Measurements from ENCODE around the gene KCNE1.

KCNE1 gene

GRCh38 chr21:34514576-34515115, 2.6 kb upstream of the KCNE1 start:
- no peaks in the 10 kb centered on the region for H3K27me3 ChIP-seq (ENCODE audit: control insufficient read depth, insufficient read depth, low read length)
- WGBS (ENCODE audit: insufficient coverage, insufficient read length), result no CpG with 5 or more reads among the region's 10 CpGs

GRCh38 chr21:34513129-34513675, 1.2 kb upstream of the KCNE1 start:
- Histone ChIP-seq H3K27ac (ENCODE audit: low read length) (no peak overlapping the region), H3K4me3 (ENCODE audit: low read length) (no peak overlapping the region), H3K36me3 (ENCODE audit: control insufficient read depth, insufficient read depth, low read length) (no peaks in the 10 kb centered on the region), H3K4me1 (ENCODE audit: control insufficient read depth, insufficient read depth, low read length) (no peaks in the 10 kb centered on the region), H3K9me3 (ENCODE audit: control insufficient read depth, insufficient read depth, low read length) (no peaks in the 10 kb centered on the region), H3K27me3 (ENCODE audit: control insufficient read depth, insufficient read depth, low read length) (no peaks in the 10 kb centered on the region)
- WGBS (ENCODE audit: insufficient coverage, insufficient read length), result no CpG with 5 or more reads among the region's 2 CpGs
- DNase-seq (ENCODE audit: low read depth, low spot score), result no peak

More at GRCh38 chr21:34514576-34515115, 2.6 kb upstream of the KCNE1 start:
- DNase-seq (ENCODE audit: low read depth, low spot score), result no peak
- H3K9me3 ChIP-seq (ENCODE audit: control insufficient read depth, insufficient read depth, low read length), result no peaks in the 10 kb centered on the region
- H3K36me3 ChIP-seq (ENCODE audit: control insufficient read depth, insufficient read depth, low read length), result no peaks in the 10 kb centered on the region
- H3K4me1 ChIP-seq (ENCODE audit: control insufficient read depth, insufficient read depth, low read length), result no peaks in the 10 kb centered on the region
- H3K27ac ChIP-seq (ENCODE audit: low read length), result no peak overlapping the region
- H3K4me3 ChIP-seq (ENCODE audit: low read length), result no peak overlapping the region

- Histone ChIP-seq H3K27me3 (ENCODE audit: control insufficient read depth, insufficient read depth, low read length) (no peaks in the 10 kb centered on the region), H3K36me3 (ENCODE audit: control insufficient read depth, insufficient read depth, low read length) (no peaks in the 10 kb centered on the region), H3K4me3 (ENCODE audit: low read length) (no peak overlapping the region), H3K9me3 (ENCODE audit: control insufficient read depth, insufficient read depth, low read length) (no peaks in the 10 kb centered on the region), H3K4me1 (ENCODE audit: control insufficient read depth, insufficient read depth, low read length) (no peaks in the 10 kb centered on the region), H3K27ac (ENCODE audit: low read length) (no peak overlapping the region)
- WGBS (ENCODE audit: insufficient coverage, insufficient read length), result no CpG with 5 or more reads among the region's 5 CpGs
- no peak for DNase-seq (ENCODE audit: low read depth, low spot score)
Measured at GRCh38 chr21:34511181-34511580, 829 bp downstream of the KCNE1 start.

GRCh38 chr21:34510148-34511142, 1.6 kb downstream of the KCNE1 start:
- no peak for DNase-seq (ENCODE audit: low read depth, low spot score)
- WGBS (ENCODE audit: insufficient coverage, insufficient read length), result no CpG with 5 or more reads among the region's 15 CpGs
- no peaks in the 10 kb centered on the region for H3K27me3 ChIP-seq (ENCODE audit: control insufficient read depth, insufficient read depth, low read length)
- no peaks in the 10 kb centered on the region for H3K4me1 ChIP-seq (ENCODE audit: control insufficient read depth, insufficient read depth, low read length)
- no peak overlapping the region for H3K27ac ChIP-seq (ENCODE audit: low read length)
- no peaks in the 10 kb centered on the region for H3K36me3 ChIP-seq (ENCODE audit: control insufficient read depth, insufficient read depth, low read length)
- no peak overlapping the region for H3K4me3 ChIP-seq (ENCODE audit: low read length)
- no peaks in the 10 kb centered on the region for H3K9me3 ChIP-seq (ENCODE audit: control insufficient read depth, insufficient read depth, low read length)

DNA sequence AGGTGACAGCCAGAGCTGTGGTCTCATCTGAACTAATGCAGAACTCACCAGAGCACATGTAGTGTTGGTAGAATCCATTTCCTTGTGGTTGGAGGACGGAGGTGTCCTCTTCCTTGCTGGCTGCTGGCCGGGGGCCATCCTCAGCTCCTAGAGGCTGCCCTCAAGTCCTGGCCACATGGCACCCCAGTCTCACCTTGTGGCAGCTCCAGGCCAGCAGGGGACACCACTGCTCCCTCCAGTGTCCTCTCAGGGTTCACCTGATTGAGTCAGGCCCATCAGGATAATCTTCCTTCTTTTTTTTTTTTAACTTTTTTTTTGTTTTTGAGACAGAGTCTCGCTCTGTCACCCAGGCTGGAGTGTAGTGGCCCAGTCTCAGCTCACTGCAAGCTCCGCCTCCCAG, 2.9 kb downstream of the KCNE1 start:
- no peaks in the 10 kb centered on the region for H3K4me1 ChIP-seq (ENCODE audit: control insufficient read depth, insufficient read depth, low read length)
- no CpG with 5 or more reads among the region's 4 CpGs for WGBS (ENCODE audit: insufficient coverage, insufficient read length)

DNA sequence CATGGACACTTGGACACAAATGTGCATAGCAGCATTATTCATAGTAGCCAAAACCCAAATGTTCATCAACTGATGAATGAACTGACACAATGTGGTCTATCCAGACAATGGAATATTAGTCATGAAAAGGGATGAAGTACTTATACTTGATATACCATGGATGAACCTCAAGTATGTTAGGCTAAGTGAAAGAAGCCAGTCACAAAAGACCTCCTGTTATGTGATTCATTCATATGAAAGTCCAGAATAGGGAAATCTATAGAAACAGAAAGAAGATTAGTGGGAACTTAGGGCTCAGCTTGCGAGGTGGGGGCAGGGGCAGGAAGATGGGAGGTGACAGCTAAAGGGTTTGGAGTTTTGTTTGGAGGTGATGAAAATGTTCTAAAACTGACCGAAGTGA, 7.4 kb downstream of the KCNE1 start:
- no peaks in the 10 kb centered on the region for H3K27me3 ChIP-seq (ENCODE audit: control insufficient read depth, insufficient read depth, low read length)
- H3K4me3 ChIP-seq (ENCODE audit: low read length), result no peak overlapping the region
- no peak for DNase-seq (ENCODE audit: low read depth, low spot score)
- no peaks in the 10 kb centered on the region for H3K9me3 ChIP-seq (ENCODE audit: control insufficient read depth, insufficient read depth, low read length)
- H3K27ac ChIP-seq (ENCODE audit: low read length), result no peak overlapping the region
- WGBS (ENCODE audit: insufficient coverage, insufficient read length), result no CpG with 5 or more reads among the region's 2 CpGs
- H3K36me3 ChIP-seq (ENCODE audit: control insufficient read depth, insufficient read depth, low read length), result no peaks in the 10 kb centered on the region
- H3K4me1 ChIP-seq (ENCODE audit: control insufficient read depth, insufficient read depth, low read length), result no peaks in the 10 kb centered on the region

More for the DNA sequence above, 2.9 kb downstream of the KCNE1 start:
- Histone ChIP-seq H3K27me3 (ENCODE audit: control insufficient read depth, insufficient read depth, low read length) (no peaks in the 10 kb centered on the region), H3K27ac (ENCODE audit: low read length) (no peak overlapping the region), H3K36me3 (ENCODE audit: control insufficient read depth, insufficient read depth, low read length) (no peaks in the 10 kb centered on the region), H3K4me3 (ENCODE audit: low read length) (no peak overlapping the region), H3K9me3 (ENCODE audit: control insufficient read depth, insufficient read depth, low read length) (no peaks in the 10 kb centered on the region)
- DNase-seq (ENCODE audit: low read depth, low spot score), result no peak

DNA sequence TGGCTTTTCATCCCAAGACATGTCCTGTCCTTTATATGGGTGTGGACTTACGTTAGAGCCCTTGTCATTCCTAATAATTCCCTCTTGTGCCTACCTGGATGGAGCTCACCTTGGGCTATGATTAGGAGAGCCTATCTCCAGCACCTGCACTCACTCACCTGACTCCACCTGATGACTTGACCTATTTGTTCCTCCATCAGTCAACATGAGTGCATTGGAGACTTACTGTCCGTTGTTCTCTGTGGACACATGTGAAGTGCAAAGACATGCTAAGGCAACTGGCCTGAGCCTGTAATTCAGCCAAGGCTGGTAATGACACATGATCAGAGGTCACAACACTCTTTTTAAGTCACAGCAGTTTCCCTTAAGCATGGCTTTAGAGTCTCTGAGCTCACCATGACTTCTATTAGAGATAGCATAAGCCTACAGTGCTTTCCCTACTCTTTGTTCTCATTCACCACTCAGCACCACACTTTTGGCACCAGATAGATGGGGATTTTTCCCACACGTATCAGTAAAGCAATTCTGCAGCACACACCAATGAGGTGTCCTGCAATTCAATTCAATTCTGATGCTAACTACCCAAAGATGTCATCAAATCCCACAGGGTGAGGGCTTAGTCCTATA, 9.4 kb downstream of the KCNE1 start:
- Histone ChIP-seq H3K27me3 (ENCODE audit: control insufficient read depth, insufficient read depth, low read length) (no peaks in the 10 kb centered on the region), H3K4me3 (ENCODE audit: low read length) (no peak overlapping the region), H3K4me1 (ENCODE audit: control insufficient read depth, insufficient read depth, low read length) (no peaks in the 10 kb centered on the region), H3K9me3 (ENCODE audit: control insufficient read depth, insufficient read depth, low read length) (no peaks in the 10 kb centered on the region), H3K36me3 (ENCODE audit: control insufficient read depth, insufficient read depth, low read length) (no peaks in the 10 kb centered on the region), H3K27ac (ENCODE audit: low read length) (no peak overlapping the region)
- no peak for DNase-seq (ENCODE audit: low read depth, low spot score)
- WGBS (ENCODE audit: insufficient coverage, insufficient read length), result no CpG with 5 or more reads among the region's 3 CpGs

- Histone ChIP-seq H3K27ac (ENCODE audit: low read length) (no peak overlapping the region), H3K27me3 (ENCODE audit: control insufficient read depth, insufficient read depth, low read length) (no peaks in the 10 kb centered on the region), H3K4me1 (ENCODE audit: control insufficient read depth, insufficient read depth, low read length) (no peaks in the 10 kb centered on the region), H3K36me3 (ENCODE audit: control insufficient read depth, insufficient read depth, low read length) (no peaks in the 10 kb centered on the region), H3K4me3 (ENCODE audit: low read length) (no peak overlapping the region), H3K9me3 (ENCODE audit: control insufficient read depth, insufficient read depth, low read length) (no peaks in the 10 kb centered on the region)
- no CpG with 5 or more reads among the region's 1 CpG for WGBS (ENCODE audit: insufficient coverage, insufficient read length)
- DNase-seq (ENCODE audit: low read depth, low spot score), result no peak
Measured at GRCh38 chr21:34501716-34502115, 10.3 kb downstream of the KCNE1 start.

- no CpG with 5 or more reads among the region's 1 CpG for WGBS (ENCODE audit: insufficient coverage, insufficient read length)
- Histone ChIP-seq H3K9me3 (ENCODE audit: control insufficient read depth, insufficient read depth, low read length) (no peaks in the 10 kb centered on the region), H3K4me1 (ENCODE audit: control insufficient read depth, insufficient read depth, low read length) (no peaks in the 10 kb centered on the region), H3K36me3 (ENCODE audit: control insufficient read depth, insufficient read depth, low read length) (no peaks in the 10 kb centered on the region), H3K27ac (ENCODE audit: low read length) (no peak overlapping the region), H3K27me3 (ENCODE audit: control insufficient read depth, insufficient read depth, low read length) (no peaks in the 10 kb centered on the region), H3K4me3 (ENCODE audit: low read length) (no peak overlapping the region)
- DNase-seq (ENCODE audit: low read depth, low spot score), result no peak
Measured at GRCh38 chr21:34500191-34500590, 11.8 kb downstream of the KCNE1 start.

DNA sequence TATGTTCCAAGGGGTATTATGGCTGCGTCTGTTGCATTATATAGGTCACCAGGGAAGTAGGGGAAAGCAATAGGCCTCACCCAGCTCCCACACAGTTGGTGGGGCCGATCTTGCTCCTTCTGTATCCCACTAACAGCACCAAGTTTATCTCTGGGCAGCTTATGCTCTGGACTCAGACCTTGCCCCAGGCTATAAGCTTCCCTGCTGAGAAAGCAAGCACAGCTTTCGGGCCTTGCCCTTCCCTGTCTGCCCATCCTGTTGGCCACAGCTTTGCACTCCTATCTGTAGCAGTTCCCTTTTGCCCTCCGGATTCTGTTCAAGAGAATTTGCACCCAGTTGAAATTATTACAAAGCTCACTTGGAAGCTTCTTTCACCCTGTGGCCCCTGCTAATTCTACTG, 12.9 kb downstream of the KCNE1 start:
- H3K36me3 ChIP-seq (ENCODE audit: control insufficient read depth, insufficient read depth, low read length), result no peaks in the 10 kb centered on the region
- DNase-seq (ENCODE audit: low read depth, low spot score), result no peak
- H3K27me3 ChIP-seq (ENCODE audit: control insufficient read depth, insufficient read depth, low read length), result no peaks in the 10 kb centered on the region
- no CpG with 5 or more reads among the region's 4 CpGs for WGBS (ENCODE audit: insufficient coverage, insufficient read length)
- H3K4me3 ChIP-seq (ENCODE audit: low read length), result no peak overlapping the region
- H3K4me1 ChIP-seq (ENCODE audit: control insufficient read depth, insufficient read depth, low read length), result no peaks in the 10 kb centered on the region
- no peak overlapping the region for H3K27ac ChIP-seq (ENCODE audit: low read length)
- H3K9me3 ChIP-seq (ENCODE audit: control insufficient read depth, insufficient read depth, low read length), result no peaks in the 10 kb centered on the region

Measured in iPS DF 6.9 (cell line).